ENCODE results near the gene AP3S2. TPM values are rescaled to one million over a fixed set of nuclear protein-coding genes. Genes with fewer than 3 reads are reported as not detected.

Gene AP3S2
- total and polyA plus RNA-seq, 2 of the 13 experiments (the other 11 are each of a cell fraction or from before 2014, with no cell fraction given), result 17.6 to 44.4 TPM

DNA sequence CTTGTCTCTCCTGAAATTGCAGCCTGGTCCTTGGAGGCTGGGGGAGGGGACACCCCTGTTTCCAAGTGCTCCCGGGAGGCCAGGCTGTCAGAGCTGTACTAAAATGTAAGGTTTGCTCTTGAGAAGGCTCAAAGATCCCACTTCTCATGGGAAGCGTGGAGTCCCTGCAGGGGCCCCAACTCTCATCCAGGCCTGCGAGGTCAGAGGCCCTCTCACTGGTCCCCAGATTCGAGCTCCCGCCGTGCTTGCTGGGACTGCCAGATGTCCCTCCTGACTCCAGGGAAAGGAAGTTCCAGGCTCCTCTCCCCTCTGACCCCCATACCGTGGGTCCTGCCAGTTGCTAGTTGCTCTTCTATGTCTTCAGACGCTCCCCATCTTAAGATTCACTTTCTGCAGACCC lies 64.6 kb downstream of the AP3S2 start:
- Histone ChIP-seq H2AFZ (ENCODE audit: low read length) (no peak overlapping the region), H3K4me1 (ENCODE audit: insufficient read depth, low read length) (peaks cover 51% of the 10 kb centered on the region), H4K20me1 (ENCODE audit: insufficient read depth, low read length) (no peaks in the 10 kb centered on the region), H3K36me3 (replicated peaks in 1 of 2; ENCODE audit: control insufficient read depth in 1 of 2, insufficient read depth in 2 of 2, low read length in 2 of 2) (peaks cover 6 to 7% of the 10 kb centered on the region in 2 experiments; a peak in 3 of 5 replicates), H3K4me3 (replicated peaks in 1 of 3; ENCODE audit: insufficient read depth in 1 of 3, low read depth in 2 of 3, low read length in 3 of 3) (no peak overlapping the region), H3K9ac (ENCODE audit: insufficient read depth, low read depth, low read length) (no peak overlapping the region), H3K27ac (ENCODE audit: extremely low read length, insufficient read depth, low read length) (no peak overlapping the region), H3K9me3 (ENCODE audit: low read length) (no peaks in the 10 kb centered on the region), H3K79me2 (ENCODE audit: insufficient read depth, low read length) (no peaks in the 10 kb centered on the region), H3K27me3 (ENCODE audit: control insufficient read depth in 1 of 2, insufficient read depth in 2 of 2, low read length in 2 of 2) (peaks cover 0 to 6% of the 10 kb centered on the region in 2 experiments; a peak in 1 of 5 replicates), H3K4me2 (ENCODE audit: low read depth, low read length) (peak overlapping the region; percentile 65)
- no peak for DNase-seq (ENCODE audit: low spot score)
- WGBS (ENCODE audit: low lambda C conversion rate), result 39% methylated on average over 6 of the region's 8 CpGs
- intact Hi-C loops (cut with micrococcal nuclease; ENCODE audit: unreplicated experiment) (no loop called here), in situ Hi-C loops (cut with HindIII; ENCODE audit: extremely low pct_ligation_motif_present, low pct_unique_long_range_greater_than_20kb) (no loop called here)
- ChIA-PET POLR2A (interaction anchor here (0.9 to 2.2 kb wide), 2 partner anchors 15 to 22 kb away, joined by 3 to 8 read pairs; partner anchors contain the start of gene ANPEP), CTCF (ENCODE audit: low intra/inter-chr PET ratio, low total read pairs) (no interaction called here)
- FAIRE-seq, result no peak
- ATAC-seq, result no peak
- BruUV-seq (replicated peaks), result no TSS peak
- TF ChIP-seq MAZ (IDR thresholded peaks at IDR 0.05; ENCODE audit: borderline replicate concordance, low read depth, low read length), result no peak
- TF ChIP-seq MAZ (CRISPR knock-in tag; IDR thresholded peaks at IDR 0.05; ENCODE audit: low read depth), result no peak
- no peak for TF ChIP-seq GPN1 (CRISPR knock-in tag; IDR thresholded peaks at IDR 0.05; ENCODE audit: borderline replicate concordance)
- TF ChIP-seq NR2C2 (CRISPR knock-in tag; IDR thresholded peaks at IDR 0.05; ENCODE audit: borderline replicate concordance), result no peak
- TF ChIP-seq ZNF17 (CRISPR knock-in tag; IDR thresholded peaks at IDR 0.05), result no peak
- no peak for TF ChIP-seq CSRNP1 (CRISPR knock-in tag; IDR thresholded peaks at IDR 0.05)
- no peak for TF ChIP-seq ZNF784 (CRISPR knock-in tag; IDR thresholded peaks at IDR 0.05; ENCODE audit: borderline replicate concordance)
- TF ChIP-seq, protein P1, sequence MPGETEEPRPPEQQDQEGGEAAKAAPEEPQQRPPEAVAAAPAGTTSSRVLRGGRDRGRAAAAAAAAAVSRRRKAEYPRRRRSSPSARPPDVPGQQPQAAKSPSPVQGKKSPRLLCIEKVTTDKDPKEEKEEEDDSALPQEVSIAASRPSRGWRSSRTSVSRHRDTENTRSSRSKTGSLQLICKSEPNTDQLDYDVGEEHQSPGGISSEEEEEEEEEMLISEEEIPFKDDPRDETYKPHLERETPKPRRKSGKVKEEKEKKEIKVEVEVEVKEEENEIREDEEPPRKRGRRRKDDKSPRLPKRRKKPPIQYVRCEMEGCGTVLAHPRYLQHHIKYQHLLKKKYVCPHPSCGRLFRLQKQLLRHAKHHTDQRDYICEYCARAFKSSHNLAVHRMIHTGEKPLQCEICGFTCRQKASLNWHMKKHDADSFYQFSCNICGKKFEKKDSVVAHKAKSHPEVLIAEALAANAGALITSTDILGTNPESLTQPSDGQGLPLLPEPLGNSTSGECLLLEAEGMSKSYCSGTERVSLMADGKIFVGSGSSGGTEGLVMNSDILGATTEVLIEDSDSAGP (CRISPR knock-in tag; IDR thresholded peaks at IDR 0.05; ENCODE audit: borderline replicate concordance), result no peak
- TF ChIP-seq TGIF2 (CRISPR knock-in tag; IDR thresholded peaks at IDR 0.05), result no peak
- TF ChIP-seq MLX (CRISPR knock-in tag; IDR thresholded peaks at IDR 0.05), result no peak
- no peak for TF ChIP-seq AFF4 (CRISPR knock-in tag; IDR thresholded peaks at IDR 0.05)
- no peak for TF ChIP-seq ZFP62 (CRISPR knock-in tag; IDR thresholded peaks at IDR 0.05)
- no peak for TF ChIP-seq MAX (IDR thresholded peaks at IDR 0.05)
- TF ChIP-seq, protein P2, sequence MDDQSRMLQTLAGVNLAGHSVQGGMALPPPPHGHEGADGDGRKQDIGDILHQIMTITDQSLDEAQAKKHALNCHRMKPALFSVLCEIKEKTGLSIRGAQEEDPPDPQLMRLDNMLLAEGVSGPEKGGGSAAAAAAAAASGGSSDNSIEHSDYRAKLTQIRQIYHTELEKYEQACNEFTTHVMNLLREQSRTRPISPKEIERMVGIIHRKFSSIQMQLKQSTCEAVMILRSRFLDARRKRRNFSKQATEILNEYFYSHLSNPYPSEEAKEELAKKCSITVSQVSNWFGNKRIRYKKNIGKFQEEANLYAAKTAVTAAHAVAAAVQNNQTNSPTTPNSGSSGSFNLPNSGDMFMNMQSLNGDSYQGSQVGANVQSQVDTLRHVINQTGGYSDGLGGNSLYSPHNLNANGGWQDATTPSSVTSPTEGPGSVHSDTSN (CRISPR knock-in tag; IDR thresholded peaks at IDR 0.05; ENCODE audit: borderline replicate concordance), result no peak
- no peak for TF ChIP-seq MAFF (IDR thresholded peaks at IDR 0.05; ENCODE audit: low read depth, low read length)

Data from HepG2 (cell line).